Amniotic epithelial cell (primary cell): ENCODE measurements around the gene TXN2.
"Not testable (repeated sequence)": the region's sequence is repeated elsewhere in the genome, so short reads cannot be mapped to it uniquely, and the experiment has no call there.

ENCODE experiments used
- DNase-seq: peaks from one replicate; pipeline ENCODE4 v3.0.0-alpha.2; 2010; ENCODE audit warnings: low read depth

TXN2 gene

DNA sequence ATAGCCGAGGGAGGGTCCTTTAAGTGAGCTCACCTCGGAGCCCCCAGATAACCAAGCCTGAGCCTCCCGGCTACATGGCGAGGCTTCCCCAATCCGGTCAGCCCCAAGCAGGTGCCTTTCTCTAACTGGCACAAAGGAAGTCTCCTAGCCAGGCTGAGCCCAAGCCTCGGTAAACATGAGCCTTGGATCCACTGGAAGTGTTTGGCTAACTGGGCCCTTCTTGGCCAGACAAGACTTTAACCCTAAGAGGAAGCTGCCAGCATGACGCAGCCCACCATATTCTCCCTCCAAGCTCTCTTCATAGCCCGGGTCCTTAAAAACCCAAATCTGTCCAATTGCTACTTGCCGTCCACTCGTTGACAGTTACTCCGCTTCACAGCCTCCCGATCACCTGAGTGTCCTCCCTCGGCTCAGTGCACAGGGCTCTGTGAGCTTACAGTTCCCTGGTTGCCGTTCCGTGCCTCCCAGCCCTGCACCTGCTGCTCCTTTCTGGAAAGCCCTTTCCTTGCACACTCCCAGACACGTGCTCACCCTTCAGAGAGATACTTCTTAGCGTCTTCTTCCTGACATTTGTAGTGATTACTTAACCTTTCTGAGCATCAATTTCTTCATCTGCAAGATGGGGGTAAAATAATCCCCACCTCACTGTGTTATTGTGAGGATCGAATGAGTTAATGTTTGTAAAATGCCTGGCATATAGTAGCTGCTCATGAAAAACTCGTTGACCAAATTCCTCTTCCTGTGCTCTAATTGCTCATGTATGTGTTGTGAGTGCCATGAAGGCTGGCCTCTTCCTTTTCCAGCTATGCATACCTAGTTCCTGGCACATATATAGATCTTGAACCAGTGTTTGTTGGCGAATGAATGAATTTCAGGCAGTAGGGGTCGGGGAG, 25.6 kb downstream of the TXN2 start:
- no peak for DNase-seq

DNA sequence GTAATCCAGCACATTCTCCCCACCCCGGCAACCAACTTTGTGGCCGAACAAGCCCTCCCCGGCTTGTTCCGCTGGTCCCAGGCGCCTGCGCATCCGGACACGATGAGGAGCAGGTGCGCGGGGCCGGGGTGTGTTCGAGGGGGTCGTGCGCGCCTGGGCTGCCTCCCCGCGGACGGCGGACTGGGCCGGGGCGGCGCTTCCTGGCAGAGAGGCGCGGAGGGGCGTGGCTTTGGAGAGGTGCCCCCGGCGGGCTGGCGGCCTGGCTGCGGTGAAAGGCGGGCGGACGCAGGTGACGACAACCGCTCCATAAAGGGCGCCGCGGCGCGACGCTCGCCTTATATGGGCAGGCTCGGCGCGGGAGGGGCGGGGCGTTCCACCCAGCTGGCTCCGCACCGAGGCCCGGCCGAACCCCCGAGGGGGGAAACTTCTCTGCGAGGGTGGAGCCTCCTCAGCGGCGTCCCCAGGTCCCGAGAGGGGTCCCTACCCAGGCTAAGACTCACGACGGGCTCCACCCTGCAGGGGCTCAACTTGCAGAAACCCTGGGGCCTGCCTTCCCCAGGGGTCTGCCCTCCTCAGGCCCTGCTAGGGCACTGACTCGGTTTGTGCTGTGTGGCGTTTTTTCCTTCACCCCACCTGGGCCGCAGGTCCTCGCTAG, 26.4 kb downstream of the TXN2 start:
- peak; percentile 82 for DNase-seq

DNA sequence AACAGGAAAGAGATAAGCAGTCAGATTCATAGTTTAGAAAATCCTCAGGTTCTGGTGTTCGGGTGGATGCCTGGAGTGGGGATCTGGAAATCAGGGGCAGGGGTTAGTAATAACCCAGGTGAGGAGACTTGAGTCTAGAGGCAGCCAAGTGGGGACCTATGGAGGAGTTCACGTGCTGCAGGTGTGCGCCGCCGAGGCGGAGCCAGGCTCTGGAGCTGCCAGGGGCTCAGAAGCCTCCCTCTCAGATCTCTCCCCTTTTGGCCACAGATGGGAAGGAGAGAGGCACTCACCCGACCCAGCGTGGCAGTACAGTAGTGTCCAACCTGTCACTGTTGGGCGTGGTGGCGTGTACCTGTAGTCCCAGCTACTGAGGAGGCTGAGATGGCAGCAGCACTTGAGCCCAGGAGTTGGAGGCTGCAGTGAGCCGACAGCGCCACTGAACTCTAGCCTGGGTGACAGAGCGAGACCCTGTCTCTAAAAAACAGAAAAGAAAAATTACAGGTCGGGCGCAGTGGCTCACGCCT, 27.5 kb downstream of the TXN2 start:
- no peak for DNase-seq

DNA sequence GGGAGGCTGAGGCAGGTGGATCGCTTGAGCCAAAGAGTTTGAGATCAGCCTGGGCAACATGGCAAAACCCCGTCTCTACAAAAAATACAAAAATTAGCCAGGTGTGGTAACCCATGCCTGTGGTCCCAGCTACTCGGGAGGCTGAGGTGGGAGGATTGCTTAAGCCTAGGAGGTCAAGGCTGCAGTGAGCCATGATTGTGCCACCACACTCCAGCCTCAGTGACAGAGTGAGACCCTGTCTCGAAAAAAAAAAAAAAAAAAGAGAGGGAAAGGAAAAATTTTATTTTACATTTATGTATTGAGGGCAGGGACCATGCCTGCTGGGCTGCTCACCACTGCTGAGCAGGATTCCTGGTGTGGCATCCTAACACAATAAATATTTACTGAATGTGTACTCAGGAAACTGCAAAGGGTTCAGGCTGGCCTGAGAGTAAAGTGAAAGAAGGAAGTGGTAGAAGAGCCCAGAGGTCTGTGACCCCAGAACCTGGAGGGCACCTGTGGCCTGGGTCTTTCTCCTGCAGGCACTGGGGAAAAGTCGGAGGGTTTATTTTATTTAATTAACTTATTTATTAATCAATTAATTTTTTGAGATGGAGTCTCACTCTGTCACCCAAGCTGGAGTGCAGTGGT, 28.3 kb downstream of the TXN2 start:
- not testable (repeated sequence) for DNase-seq

DNA sequence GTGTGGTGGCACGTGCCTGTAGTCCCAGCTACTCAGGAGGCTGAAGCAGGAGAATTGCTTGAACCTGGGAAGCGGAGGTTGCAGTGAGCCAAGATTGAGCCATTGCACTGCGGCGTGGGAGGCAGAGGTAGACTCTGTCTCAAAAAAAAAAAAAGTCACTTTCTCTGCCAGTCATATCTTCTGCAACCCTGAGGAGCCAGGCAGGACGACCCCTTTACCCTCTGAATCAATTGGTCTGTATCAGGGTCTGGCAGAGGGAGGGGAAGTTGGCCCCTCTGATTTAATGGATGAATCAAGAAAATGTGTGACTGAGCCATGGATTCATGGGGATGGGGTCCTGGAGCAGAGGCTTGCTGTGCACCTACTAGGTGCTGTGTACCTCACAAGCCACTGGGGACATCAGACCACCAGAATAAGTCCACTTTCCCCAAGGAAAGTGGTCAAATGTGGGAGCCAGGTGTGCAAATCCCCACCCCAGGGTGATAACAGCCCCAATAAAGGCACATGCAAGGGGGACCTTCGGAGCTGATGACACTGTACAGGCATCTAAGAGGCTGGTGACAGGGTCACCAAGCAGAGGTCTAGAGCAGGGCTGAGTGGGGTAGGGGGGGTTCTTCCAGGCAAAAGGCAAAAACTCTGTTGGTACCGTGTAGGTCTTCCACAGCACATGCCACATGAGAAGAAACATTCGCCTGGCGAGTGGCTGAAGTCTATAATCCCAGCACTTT, 29.0 kb downstream of the TXN2 start:
- no peak for DNase-seq

DNA sequence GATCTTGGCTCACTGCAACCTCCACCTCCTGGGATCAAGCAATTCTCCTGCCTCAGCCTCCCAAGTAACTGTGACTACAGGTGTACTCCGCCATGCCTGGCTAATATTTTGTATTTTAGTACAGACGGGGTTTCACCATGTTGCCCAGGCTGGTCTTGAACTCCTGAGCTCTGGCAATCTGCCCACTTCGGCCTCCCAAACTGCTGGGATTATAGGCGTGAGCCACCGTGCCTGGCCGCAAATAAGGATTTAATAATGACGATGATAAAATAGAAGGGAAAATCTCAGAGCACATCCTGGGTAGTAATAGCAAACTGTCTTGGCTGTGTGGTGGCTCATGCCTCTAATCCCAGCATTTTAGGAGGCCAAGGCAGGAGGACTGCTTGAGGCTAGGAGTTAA, 30.5 kb downstream of the TXN2 start:
- DNase-seq, result not testable (repeated sequence)

DNA sequence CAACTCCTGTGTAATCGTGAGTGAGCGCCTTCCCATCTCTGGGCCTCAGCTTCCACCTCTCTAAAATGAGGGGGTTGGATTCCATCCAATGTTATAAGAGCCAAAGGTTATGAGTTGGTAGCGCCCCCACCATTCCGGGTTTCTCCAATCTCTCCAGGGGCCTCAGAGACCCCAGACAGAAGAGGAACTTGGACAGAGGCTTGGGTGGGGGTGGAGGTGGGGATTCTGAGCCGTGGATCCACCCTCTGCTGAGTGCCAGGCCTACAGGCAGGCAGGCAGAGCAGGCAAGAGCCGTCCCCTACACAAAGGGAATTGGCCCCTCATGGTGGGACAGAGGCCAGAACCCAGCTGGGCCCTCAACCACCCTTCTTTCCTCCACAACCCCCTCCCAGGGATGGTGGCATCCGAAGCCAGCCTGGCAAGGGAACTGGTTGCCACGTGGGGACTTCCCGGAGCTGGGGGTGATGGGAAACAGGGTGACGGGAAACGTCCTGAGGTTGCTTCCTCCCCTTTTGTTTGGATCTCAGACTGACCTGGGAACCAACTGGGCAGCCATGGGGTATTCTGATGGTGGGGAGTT, 31.8 kb downstream of the TXN2 start:
- no peak for DNase-seq

GRCh38 chr22:36447632-36448031, 33.8 kb downstream of the TXN2 start:
- no peak for DNase-seq

DNA sequence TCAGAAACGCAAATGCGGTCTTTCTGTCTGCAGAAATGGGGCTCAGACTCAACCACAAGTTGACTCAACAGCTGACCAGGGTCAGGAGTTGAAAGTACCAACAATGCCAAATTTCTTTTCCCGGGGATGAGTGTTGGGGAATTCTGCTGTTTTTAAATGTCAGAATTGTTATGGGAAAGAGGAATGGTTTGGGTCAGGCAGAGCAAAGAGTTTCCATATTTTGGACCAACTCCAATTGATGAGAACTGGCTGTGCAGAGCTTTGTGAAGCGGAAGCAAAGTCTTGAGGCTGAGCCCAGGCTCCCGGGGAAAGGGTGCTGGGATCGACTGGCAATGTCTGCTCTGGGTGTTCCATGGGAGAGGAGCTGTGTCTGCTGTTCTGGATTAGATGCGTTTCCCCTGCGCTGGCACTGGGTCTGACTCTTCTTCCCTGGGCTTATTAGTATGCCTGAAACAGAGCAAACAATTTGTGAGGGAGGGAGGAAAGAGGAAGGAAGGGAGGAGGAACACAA, 36.2 kb downstream of the TXN2 start:
- peak; percentile 99 for DNase-seq

- DNase-seq, result peak; percentile 53
These were observed 38.2 kb downstream of the TXN2 start for GRCh38 chr22:36443198-36443770.

DNA sequence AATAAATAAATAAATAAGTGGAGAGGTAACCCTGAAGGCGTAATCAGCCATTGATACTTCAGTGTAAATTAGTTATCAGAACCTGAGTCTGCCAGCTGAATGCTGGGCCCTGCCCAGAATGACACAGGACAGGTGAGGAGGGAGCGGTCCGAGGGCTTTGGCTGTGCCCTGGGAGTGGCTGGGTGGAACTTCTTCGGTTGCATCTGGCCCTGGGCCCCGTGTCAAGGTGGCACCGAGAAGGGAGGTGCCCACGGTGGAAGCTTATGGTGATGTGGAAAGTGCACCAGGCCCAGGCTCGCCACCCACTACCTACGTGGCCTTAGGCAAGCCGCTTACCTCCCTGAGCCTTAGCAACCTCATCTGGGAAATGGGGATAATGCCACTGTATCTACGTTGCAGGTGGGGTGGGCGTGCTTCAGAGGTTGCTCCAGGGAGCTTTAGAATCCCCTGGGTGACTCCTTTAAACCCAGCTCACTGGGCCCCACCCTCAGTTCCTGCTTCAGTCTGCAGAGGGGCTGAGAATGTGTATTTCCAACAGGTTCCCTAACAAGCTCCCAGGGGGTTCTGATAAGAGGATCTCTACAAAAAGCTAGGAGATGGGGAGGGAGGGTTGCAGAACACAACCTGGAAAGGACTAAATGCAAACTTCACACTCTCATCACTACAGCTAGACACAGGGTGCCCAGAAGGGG, 38.8 kb downstream of the TXN2 start:
- DNase-seq, result no peak

DNA sequence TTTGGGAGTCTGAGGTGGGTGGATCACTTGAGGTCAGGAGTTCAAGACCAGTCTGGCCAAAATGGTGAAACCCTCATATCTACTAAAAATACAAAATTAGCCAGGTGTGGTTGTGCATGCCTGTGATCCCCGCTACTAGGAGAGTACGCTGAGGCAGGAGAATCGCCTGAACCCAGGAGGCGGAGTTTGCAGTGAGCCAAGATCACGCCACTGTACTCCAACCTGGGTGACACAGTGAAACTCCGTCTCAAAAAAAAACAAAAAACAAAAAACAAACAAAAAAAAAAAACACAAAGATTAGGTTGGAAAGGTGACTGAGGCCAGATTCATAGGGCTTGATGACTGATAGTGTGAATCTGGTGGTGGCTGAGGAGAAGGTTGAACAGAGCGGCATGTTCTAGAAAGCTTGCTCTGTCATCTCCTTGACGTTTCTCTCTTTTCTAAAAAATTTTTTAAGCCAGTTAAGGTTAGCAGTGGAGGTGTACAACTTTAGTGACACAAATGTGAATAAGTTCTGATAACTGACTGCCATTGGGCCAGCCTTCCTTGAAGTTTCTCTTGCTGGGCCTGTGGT, 40.9 kb downstream of the TXN2 start:
- no peak for DNase-seq

DNA sequence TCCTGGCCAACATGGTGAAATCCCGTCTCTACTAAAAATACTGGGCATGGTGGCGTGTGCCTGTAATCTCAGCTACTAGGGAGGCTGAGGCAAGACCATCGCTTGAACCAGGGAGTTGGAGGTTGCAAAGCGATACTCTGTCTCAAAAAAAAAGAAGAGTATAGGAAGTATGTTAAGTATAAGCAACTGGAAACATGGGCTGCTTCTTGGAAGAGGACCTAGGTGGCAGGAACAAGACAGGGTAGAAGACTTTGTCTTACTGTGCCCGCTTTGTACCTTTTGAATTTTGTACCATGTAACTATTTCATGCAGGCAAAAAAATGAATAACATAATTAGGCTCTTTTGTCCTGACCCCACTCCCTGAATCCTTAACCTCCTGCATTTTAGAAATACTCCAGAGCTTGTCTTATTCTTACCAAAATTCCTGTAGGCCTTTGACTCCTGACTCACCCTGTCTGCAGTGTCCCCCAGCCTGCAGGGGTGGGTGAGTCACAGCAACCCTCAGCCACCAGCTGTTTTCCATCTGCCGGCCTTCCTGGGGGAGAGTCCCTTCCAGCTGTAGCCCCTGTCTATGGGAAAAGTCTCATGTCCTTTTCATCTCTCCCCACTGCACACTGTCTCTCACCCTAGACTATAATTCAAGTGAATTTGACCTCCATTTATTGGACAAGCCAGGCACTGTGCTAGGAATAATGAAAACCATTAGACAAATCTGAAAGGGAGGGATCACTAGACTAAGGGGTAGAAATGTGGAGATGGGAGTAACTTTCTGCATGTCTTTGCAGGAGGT, 41.8 kb downstream of the TXN2 start:
- DNase-seq, result peak; percentile 88

- no peak for DNase-seq
These were observed 45.7 kb downstream of the TXN2 start for GRCh38 chr22:36435516-36436415.

- DNase-seq, result no peak
These were observed 47.9 kb downstream of the TXN2 start for GRCh38 chr22:36433318-36434231.

- DNase-seq, result peak; percentile 61
These were observed 48.7 kb downstream of the TXN2 start for GRCh38 chr22:36432592-36433317.
